ENCODE results near the gene ANKZF1. TPM values are rescaled to one million over a fixed set of nuclear protein-coding genes. Genes with fewer than 3 reads are reported as not detected.

Gene ANKZF1
- total and polyA plus RNA-seq, 2 experiments from 2014 or later = 27.8 to 31.5 TPM

- H3K79me2 ChIP-seq (ENCODE audit: insufficient read depth) = no peaks in the 10 kb centered on the region
- no peaks in the 10 kb centered on the region for H3K27me3 ChIP-seq (replicated peaks; ENCODE audit: insufficient read depth)
- peaks cover 23% of the 10 kb centered on the region for H3K4me1 ChIP-seq (ENCODE audit: insufficient read depth)
- no peaks in the 10 kb centered on the region for H4K20me1 ChIP-seq (ENCODE audit: insufficient read depth)
- no peak overlapping the region for H2AFZ ChIP-seq
- no peaks in the 10 kb centered on the region for H3K9me3 ChIP-seq (ENCODE audit: low read depth)
- 52 to 55% methylated on average over 8 of the region's 8 CpGs for WGBS, 2 experiments (ENCODE audit: low coverage in 1 of 2, low lambda C conversion rate in 2 of 2, missing lambda C conversion rate in 2 of 2)
- H3K4me2 ChIP-seq (ENCODE audit: unreplicated experiment) = no peak overlapping the region
- H3K36me3 ChIP-seq (ENCODE audit: low read depth) = no peaks in the 10 kb centered on the region
- peaks cover 12% of the 10 kb centered on the region for H3F3A ChIP-seq (ENCODE audit: insufficient read depth)
- TF ChIP-seq EZH2phosphoT487 (IDR thresholded peaks at IDR 0.05; ENCODE audit: insufficient read depth, low read depth) (no peak), EZH2 (IDR thresholded peaks at IDR 0.05; ENCODE audit: insufficient read depth, poor library complexity, severe bottlenecking) (no peak)
- no peak overlapping the region for H3K27ac ChIP-seq
- no peak overlapping the region for H3K9ac ChIP-seq
- no peaks in the 10 kb centered on the region for H3K9me2 ChIP-seq (ENCODE audit: insufficient read depth)
- H3K4me3 ChIP-seq = no peak overlapping the region
- DNase-seq = no peak
- in situ Hi-C loops (cut with MboI) = no loop called here
Measured at GRCh38 chr2:219269362-219270054, 39.9 kb downstream of the ANKZF1 start.

GRCh38 chr2:219270055-219270372 is 40.4 kb downstream of the ANKZF1 start:
- no peaks in the 10 kb centered on the region for H3K79me2 ChIP-seq (ENCODE audit: insufficient read depth)
- in situ Hi-C loops (cut with MboI) = no loop called here
- H3K27me3 ChIP-seq (replicated peaks; ENCODE audit: insufficient read depth) = no peaks in the 10 kb centered on the region
- H3F3A ChIP-seq (ENCODE audit: insufficient read depth) = peaks cover 16% of the 10 kb centered on the region
- 76 to 78% methylated on average over 5 of the region's 5 CpGs for WGBS, 2 experiments (ENCODE audit: low coverage in 1 of 2, low lambda C conversion rate in 2 of 2, missing lambda C conversion rate in 2 of 2)
- H3K9ac ChIP-seq = no peak overlapping the region
- TF ChIP-seq EZH2phosphoT487 (IDR thresholded peaks at IDR 0.05; ENCODE audit: insufficient read depth, low read depth) (no peak), EZH2 (IDR thresholded peaks at IDR 0.05; ENCODE audit: insufficient read depth, poor library complexity, severe bottlenecking) (no peak)
- H3K36me3 ChIP-seq (ENCODE audit: low read depth) = no peaks in the 10 kb centered on the region
- H2AFZ ChIP-seq = no peak overlapping the region
- H3K9me3 ChIP-seq (ENCODE audit: low read depth) = no peaks in the 10 kb centered on the region
- H3K4me2 ChIP-seq (ENCODE audit: unreplicated experiment) = no peak overlapping the region
- no peaks in the 10 kb centered on the region for H4K20me1 ChIP-seq (ENCODE audit: insufficient read depth)
- no peaks in the 10 kb centered on the region for H3K9me2 ChIP-seq (ENCODE audit: insufficient read depth)
- DNase-seq = no peak
- H3K4me3 ChIP-seq = no peak overlapping the region
- H3K4me1 ChIP-seq (ENCODE audit: insufficient read depth) = peaks cover 27% of the 10 kb centered on the region
- H3K27ac ChIP-seq = no peak overlapping the region

- Histone ChIP-seq H3K4me1 (ENCODE audit: insufficient read depth) (peaks cover 27% of the 10 kb centered on the region), H3K27me3 (replicated peaks; ENCODE audit: insufficient read depth) (no peaks in the 10 kb centered on the region)
Measured at GRCh38 chr2:219271021-219271420, 41.4 kb downstream of the ANKZF1 start.

DNA sequence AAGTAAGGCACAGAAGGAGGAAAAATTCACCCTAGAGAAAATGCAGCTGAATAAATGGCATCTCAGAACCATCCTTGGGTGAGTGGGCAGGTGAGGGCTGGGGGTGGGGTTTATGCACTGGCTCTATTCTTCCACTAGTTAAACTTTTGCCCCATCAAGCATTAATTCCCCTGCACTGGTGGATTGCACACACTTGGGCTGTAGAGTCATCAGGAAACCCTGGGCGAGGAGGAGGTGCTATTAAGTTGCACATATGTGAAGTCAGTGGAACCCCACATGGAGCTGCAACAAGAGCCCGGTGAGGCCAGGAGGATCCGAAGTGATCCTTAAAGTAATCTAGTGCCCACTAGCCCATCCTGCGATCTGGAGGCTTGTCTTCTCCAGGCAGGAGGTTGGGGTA is 42.8 kb downstream of the ANKZF1 start:
- Histone ChIP-seq H2AFZ (no peak overlapping the region), H3K79me2 (ENCODE audit: insufficient read depth) (no peaks in the 10 kb centered on the region), H3K9me2 (ENCODE audit: insufficient read depth) (no peaks in the 10 kb centered on the region), H3F3A (ENCODE audit: insufficient read depth) (peaks cover 17% of the 10 kb centered on the region), H3K9ac (no peak overlapping the region), H3K36me3 (ENCODE audit: low read depth) (no peaks in the 10 kb centered on the region), H3K4me1 (ENCODE audit: insufficient read depth) (peaks cover 27% of the 10 kb centered on the region), H4K20me1 (ENCODE audit: insufficient read depth) (no peaks in the 10 kb centered on the region), H3K4me3 (no peak overlapping the region), H3K27ac (no peak overlapping the region), H3K4me2 (ENCODE audit: unreplicated experiment) (no peak overlapping the region), H3K9me3 (ENCODE audit: low read depth) (no peaks in the 10 kb centered on the region), H3K27me3 (replicated peaks; ENCODE audit: insufficient read depth) (no peaks in the 10 kb centered on the region)
- in situ Hi-C loops (cut with MboI) = no loop called here
- no peak for TF ChIP-seq EZH2phosphoT487 (IDR thresholded peaks at IDR 0.05; ENCODE audit: insufficient read depth, low read depth)
- no peak for TF ChIP-seq EZH2 (IDR thresholded peaks at IDR 0.05; ENCODE audit: insufficient read depth, poor library complexity, severe bottlenecking)
- WGBS, 2 experiments (ENCODE audit: low coverage in 1 of 2, low lambda C conversion rate in 2 of 2, missing lambda C conversion rate in 2 of 2) = 70 to 74% methylated on average over 4 of the region's 4 CpGs
- DNase-seq = peak; percentile 39

More at GRCh38 chr2:219271021-219271420, 41.4 kb downstream of the ANKZF1 start:
- no peak overlapping the region for H3K27ac ChIP-seq
- H2AFZ ChIP-seq = no peak overlapping the region
- no peaks in the 10 kb centered on the region for H3K9me2 ChIP-seq (ENCODE audit: insufficient read depth)
- H3K79me2 ChIP-seq (ENCODE audit: insufficient read depth) = no peaks in the 10 kb centered on the region
- peaks cover 17% of the 10 kb centered on the region for H3F3A ChIP-seq (ENCODE audit: insufficient read depth)
- H3K36me3 ChIP-seq (ENCODE audit: low read depth) = no peaks in the 10 kb centered on the region
- no peak overlapping the region for H3K4me3 ChIP-seq
- no peaks in the 10 kb centered on the region for H4K20me1 ChIP-seq (ENCODE audit: insufficient read depth)
- no peak for DNase-seq
- TF ChIP-seq EZH2 (IDR thresholded peaks at IDR 0.05; ENCODE audit: insufficient read depth, poor library complexity, severe bottlenecking) (no peak), EZH2phosphoT487 (IDR thresholded peaks at IDR 0.05; ENCODE audit: insufficient read depth, low read depth) (no peak)
- H3K9me3 ChIP-seq (ENCODE audit: low read depth) = no peaks in the 10 kb centered on the region
- H3K4me2 ChIP-seq (ENCODE audit: unreplicated experiment) = no peak overlapping the region
- in situ Hi-C loops (cut with MboI) = no loop called here
- 52 to 57% methylated on average over 2 of the region's 2 CpGs for WGBS, 2 experiments (ENCODE audit: low coverage in 1 of 2, low lambda C conversion rate in 2 of 2, missing lambda C conversion rate in 2 of 2)
- no peak overlapping the region for H3K9ac ChIP-seq
